ENCODE data around the gene GMDS. TPM values are rescaled to one million over a fixed set of nuclear protein-coding genes. Genes with fewer than 3 reads are reported as not detected.
A peak's percentile ranks its signal among the peaks of the same experiment; 100 is the strongest.

The GMDS gene
- total and polyA plus RNA-seq, 2 of the 4 experiments (the other 2 are of a cell fraction): 7.3 to 21.9 TPM

DNA sequence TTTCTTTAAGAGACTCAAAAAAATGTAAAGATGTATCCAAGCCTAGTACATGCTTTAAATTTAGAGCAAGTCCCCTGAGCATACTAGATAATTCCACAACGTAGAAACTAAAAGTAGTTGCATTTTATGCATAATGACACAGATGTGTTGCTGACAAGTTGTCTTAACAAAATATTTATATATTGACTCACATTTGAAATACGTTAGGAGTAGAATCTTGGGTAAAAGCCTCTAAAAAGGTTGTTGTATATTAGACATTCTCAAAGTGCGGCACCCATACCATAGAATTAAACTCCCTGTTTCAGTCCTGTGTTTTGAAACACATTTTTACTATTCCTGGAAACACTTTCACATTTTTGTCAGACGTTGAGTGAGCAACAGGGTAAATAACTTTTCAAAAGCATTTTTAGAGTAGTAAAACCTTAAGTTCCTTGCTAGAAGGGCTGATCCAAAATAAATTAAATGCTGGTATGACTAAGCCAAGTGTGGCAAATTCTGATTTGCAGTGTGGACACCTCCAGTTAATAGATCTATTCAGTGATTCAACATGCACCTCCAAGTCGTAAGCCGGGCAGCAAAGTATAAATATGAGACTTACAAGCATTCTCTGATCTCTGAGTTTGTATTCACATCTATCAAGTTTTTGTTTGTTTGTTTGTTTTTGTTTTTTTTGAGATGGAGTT, 97.5 kb downstream of the GMDS start:
- intact Hi-C loops (cut with micrococcal nuclease): no loop called here
- Histone ChIP-seq H3K36me3 (ENCODE audit: control insufficient read depth, insufficient read depth, low read length) (no peaks in the 10 kb centered on the region), H3K4ac (ENCODE audit: low read depth, low read length) (peak overlapping the region; percentile 73), H4K8ac (ENCODE audit: low read depth in 2 of 2, low read length in 2 of 2) (peak overlapping the region in 1 of 2 experiments; percentile 11; a peak in 3 of 4 replicates), H4K5ac (ENCODE audit: low read depth, low read length) (no peak overlapping the region), H2BK5ac (ENCODE audit: low read depth, low read length, poor library complexity, severe bottlenecking) (peak overlapping the region; percentile 89), H2AK9ac (replicated peaks; ENCODE audit: low read depth, low read length, poor library complexity) (no peak overlapping the region), H2AK5ac (ENCODE audit: low read depth, low read length) (no peak overlapping the region; the same call in 1 of the 2 replicates), H3K27me3 (ENCODE audit: control insufficient read depth, insufficient read depth, low read length) (no peaks in the 10 kb centered on the region), H3K79me1 (ENCODE audit: low read depth in 1 of 2, low read length in 2 of 2) (peaks cover 0 to 16% of the 10 kb centered on the region in 2 experiments; a peak in 2 of 4 replicates), H3K27ac (ENCODE audit: insufficient read depth, low read length) (peak overlapping the region; percentile 54; the same call in 1 of the 2 replicates), H3K9me1 (ENCODE audit: insufficient read depth, low read length) (peaks cover 8% of the 10 kb centered on the region), H3K14ac (replicated peaks; ENCODE audit: low read depth, low read length) (no peak overlapping the region; the same call in 1 of the 2 replicates), H4K91ac (ENCODE audit: insufficient read depth, low read depth, low read length) (peak overlapping the region; percentile 51; the same call in 1 of the 2 replicates), H4K20me1 (ENCODE audit: insufficient read depth, low read length) (no peaks in the 10 kb centered on the region), H2BK15ac (ENCODE audit: low read depth, low read length) (no peak overlapping the region; the same call in 2 of the 3 replicates), H3K56ac (ENCODE audit: extremely low read depth, insufficient read depth, low read length) (peak overlapping the region; percentile 42; the same call in 1 of the 2 replicates), H3K4me1 (ENCODE audit: control insufficient read depth, insufficient read depth, low read length) (peaks cover 9% of the 10 kb centered on the region), H3K4me2 (ENCODE audit: low read depth, low read length) (peak overlapping the region; percentile 74), H2AFZ (replicated peaks; ENCODE audit: low read length, poor library complexity) (no peak overlapping the region), H3K18ac (ENCODE audit: low read depth, low read length) (peak overlapping the region; percentile 51), H3K4me3 (ENCODE audit: insufficient read depth, low read depth, low read length) (peak overlapping the region; percentile 19; the same call in 1 of the 2 replicates), H2BK120ac (ENCODE audit: low read depth, low read length) (peak overlapping the region; percentile 89; the same call in 1 of the 2 replicates), H2BK20ac (ENCODE audit: low read depth, low read length) (peak overlapping the region; percentile 93), H3K9me3 (ENCODE audit: control insufficient read depth, insufficient read depth, low read length) (no peaks in the 10 kb centered on the region), H3K23ac (ENCODE audit: low read depth, low read length) (peak overlapping the region; percentile 58), H3K9ac (ENCODE audit: low read depth, low read length) (peak overlapping the region; percentile 31; the same call in 1 of the 2 replicates)
- in situ Hi-C loops (cut with MboI; ENCODE audit: low sequenced_read_pairs): no loop called here
- peak; percentile 91 for ATAC-seq (ENCODE audit: low read depth)
- BruUV-seq (replicated peaks): no TSS peak
- TF ChIP-seq FOS (IDR thresholded peaks at IDR 0.05; ENCODE audit: low read depth, low read length): peak; percentile 25; the same call in 1 of the 2 replicates
- TF ChIP-seq MAZ (IDR thresholded peaks at IDR 0.05; ENCODE audit: borderline replicate concordance, low read depth, low read length): no peak
- no peak for TF ChIP-seq MXI1 (IDR thresholded peaks at IDR 0.05; ENCODE audit: borderline replicate concordance, low read depth, low read length)
- no peak for TF ChIP-seq RFX5 (IDR thresholded peaks at IDR 0.05; ENCODE audit: low read depth, low read length)
- TF ChIP-seq BHLHE40 (IDR thresholded peaks at IDR 0.05; ENCODE audit: low read depth, low read length): no peak
- no peak for TF ChIP-seq NFE2L2 (IDR thresholded peaks at IDR 0.05; ENCODE audit: low read depth, low read length)
- CTCF ChIA-PET: interaction anchor here (0.7 kb wide), 1 partner anchor 35 kb away, joined by 3 read pairs; no protein-coding TSS in a partner anchor
- peak; percentile 71 for DNase-seq
- dilution Hi-C loops (cut with HindIII; ENCODE audit: low sequenced_read_pairs, unreplicated experiment): no loop called here
- no CpG with 5 or more reads among the region's 6 CpGs for WGBS, 2 experiments (ENCODE audit: extremely low coverage in 2 of 2, insufficient read length in 1 of 2)
- POLR2A ChIA-PET (ENCODE audit: unreplicated experiment): no interaction called here
